ENCODE results near the gene SIK3. TPM values are rescaled to one million over a fixed set of nuclear protein-coding genes. Genes with fewer than 3 reads are reported as not detected.
"Not testable (repeated sequence)": the region's sequence is repeated elsewhere in the genome, so short reads cannot be mapped to it uniquely, and the experiment has no call there.

SIK3 gene
- total RNA-seq, 1 experiment from 2014 or later: 33.3 TPM

GRCh38 chr11:117144477-117145392 is 46.5 kb upstream of the SIK3 start:
- peak overlapping the region; percentile 82 for H3K27ac Mint-ChIP-seq (ENCODE audit: low read depth, unreplicated experiment)
- CTCF ChIA-PET: interaction anchor here (0.5 to 1.7 kb wide), 11 partner anchors 12 to 368 kb away, joined by 3 to 6 read pairs (median 3); partner anchors contain the start of gene SIDT2
- POLR2A ChIA-PET: interaction anchor here (0.7 to 6.2 kb wide), 44 partner anchors 7 to 374 kb away, joined by 3 to 83 read pairs (median 6); partner anchors contain the start of genes BUD13, CEP164, PCSK7 and RNF214
- no peak for TF ChIP-seq CTCF (IDR thresholded peaks at IDR 0.05; ENCODE audit: unreplicated experiment)
- no TSS peak for BruUV-seq (replicated peaks)
- peak overlapping the region; percentile 96 for H3K4me3 Mint-ChIP-seq (ENCODE audit: unreplicated experiment)
- peak; percentile 79 for DNase-seq (ENCODE audit: unreplicated experiment)
- peaks cover 11% of the 10 kb centered on the region for H3K4me1 Mint-ChIP-seq (ENCODE audit: insufficient read depth, unreplicated experiment)
- no peaks in the 10 kb centered on the region for H3K27me3 Mint-ChIP-seq (ENCODE audit: insufficient read depth, unreplicated experiment)
- intact Hi-C loops (cut with micrococcal nuclease): no loop called here
- peaks cover 38% of the 10 kb centered on the region for H3K36me3 Mint-ChIP-seq (ENCODE audit: insufficient read depth, unreplicated experiment)
- no peaks in the 10 kb centered on the region for H3K9me3 Mint-ChIP-seq (ENCODE audit: unreplicated experiment)

GRCh38 chr11:117143871-117144476 is 45.7 kb upstream of the SIK3 start, which contains the start of gene PAFAH1B2:
PAFAH1B2 (plus strand) TSS chr11:117144287; CDS start chr11:117152448, 8,161 bp downstream.
- intact Hi-C loops (cut with micrococcal nuclease): no loop called here
- Mint-ChIP-seq H3K4me1 (ENCODE audit: insufficient read depth, unreplicated experiment) (peaks cover 11% of the 10 kb centered on the region), H3K9me3 (ENCODE audit: unreplicated experiment) (no peaks in the 10 kb centered on the region), H3K4me3 (ENCODE audit: unreplicated experiment) (peak within 1 kb of the TSS; percentile 96), H3K27ac (ENCODE audit: low read depth, unreplicated experiment) (peak within 1 kb of the TSS; percentile 82), H3K27me3 (ENCODE audit: insufficient read depth, unreplicated experiment) (no peaks in the 10 kb centered on the region), H3K36me3 (ENCODE audit: insufficient read depth, unreplicated experiment) (peaks cover 34% of the 10 kb centered on the region)
- DNase-seq (ENCODE audit: unreplicated experiment): peak; percentile 94
- CTCF ChIA-PET: interaction anchor here (0.5 to 1.4 kb wide), 9 partner anchors 10 to 357 kb away, joined by 3 to 6 read pairs (median 3); no protein-coding TSS in a partner anchor
- no peak for TF ChIP-seq CTCF (IDR thresholded peaks at IDR 0.05; ENCODE audit: unreplicated experiment)
- POLR2A ChIA-PET: interaction anchor here (0.7 to 6.2 kb wide), 37 partner anchors 8 to 373 kb away, joined by 3 to 83 read pairs (median 6); partner anchors contain the start of genes BUD13, CEP164, PCSK7 and RNF214
- BruUV-seq (replicated peaks): no TSS peak

- no peak for TF ChIP-seq CTCF (IDR thresholded peaks at IDR 0.05; ENCODE audit: unreplicated experiment)
- no peaks in the 10 kb centered on the region for H3K9me3 Mint-ChIP-seq (ENCODE audit: unreplicated experiment)
- H3K36me3 Mint-ChIP-seq (ENCODE audit: insufficient read depth, unreplicated experiment): peaks cover 28% of the 10 kb centered on the region
- no TSS peak for BruUV-seq (replicated peaks)
- peak; percentile 64 for DNase-seq (ENCODE audit: unreplicated experiment)
- ChIA-PET CTCF (interaction anchor here (0.6 to 1.4 kb wide), 4 partner anchors 9 to 307 kb away, joined by 3 to 6 read pairs (median 4); no protein-coding TSS in a partner anchor), POLR2A (interaction anchor here (0.5 to 6.2 kb wide), 26 partner anchors 9 to 371 kb away, joined by 3 to 83 read pairs (median 7); partner anchors contain the start of genes BUD13, CEP164, PCSK7 and RNF214)
- peak overlapping the region; percentile 96 for H3K4me3 Mint-ChIP-seq (ENCODE audit: unreplicated experiment)
- H3K27ac Mint-ChIP-seq (ENCODE audit: low read depth, unreplicated experiment): peak overlapping the region; percentile 81
- peaks cover 11% of the 10 kb centered on the region for H3K4me1 Mint-ChIP-seq (ENCODE audit: insufficient read depth, unreplicated experiment)
- intact Hi-C loops (cut with micrococcal nuclease): no loop called here
- H3K27me3 Mint-ChIP-seq (ENCODE audit: insufficient read depth, unreplicated experiment): no peaks in the 10 kb centered on the region
These were observed 45.2 kb upstream of the SIK3 start for GRCh38 chr11:117143390-117143789.

- intact Hi-C loops (cut with micrococcal nuclease); H3K27ac Mint-ChIP-seq (ENCODE audit: low read depth, unreplicated experiment); H3K4me3 Mint-ChIP-seq (ENCODE audit: unreplicated experiment); H3K36me3 Mint-ChIP-seq (ENCODE audit: insufficient read depth, unreplicated experiment); CTCF ChIA-PET; H3K27me3 Mint-ChIP-seq (ENCODE audit: insufficient read depth, unreplicated experiment); DNase-seq (ENCODE audit: unreplicated experiment); POLR2A ChIA-PET; H3K9me3 Mint-ChIP-seq (ENCODE audit: unreplicated experiment); BruUV-seq (replicated peaks); H3K4me1 Mint-ChIP-seq (ENCODE audit: insufficient read depth, unreplicated experiment): not testable (repeated sequence)
These were observed 39.2 kb upstream of the SIK3 start for GRCh38 chr11:117137223-117138086.

- DNase-seq (ENCODE audit: unreplicated experiment); CTCF ChIA-PET; H3K36me3 Mint-ChIP-seq (ENCODE audit: insufficient read depth, unreplicated experiment); BruUV-seq (replicated peaks); H3K9me3 Mint-ChIP-seq (ENCODE audit: unreplicated experiment); POLR2A ChIA-PET; H3K27me3 Mint-ChIP-seq (ENCODE audit: insufficient read depth, unreplicated experiment); H3K4me1 Mint-ChIP-seq (ENCODE audit: insufficient read depth, unreplicated experiment); H3K27ac Mint-ChIP-seq (ENCODE audit: low read depth, unreplicated experiment); H3K4me3 Mint-ChIP-seq (ENCODE audit: unreplicated experiment): not testable (repeated sequence)
- intact Hi-C loops (cut with micrococcal nuclease): loop anchor here (5.0 kb wide), 1 partner anchor 72 kb away; no protein-coding TSS in a partner anchor
These were observed 36.8 kb upstream of the SIK3 start for GRCh38 chr11:117134979-117135378.
